ENCODE results near the gene KRTAP6-2.

Gene KRTAP6-2

GRCh38 chr21:30577766-30578165 lies 20.9 kb downstream of the KRTAP6-2 start:
- peak in 3 of 56 donors; percentile 6 to 29 (median 9) for DNase-seq

GRCh38 chr21:30567617-30568016 lies 31.1 kb downstream of the KRTAP6-2 start:
- no peak for DNase-seq

GRCh38 chr21:30563630-30564029 lies 35.1 kb downstream of the KRTAP6-2 start:
- no peak for DNase-seq

GRCh38 chr21:30563072-30563471 lies 35.6 kb downstream of the KRTAP6-2 start:
- DNase-seq = no peak

GRCh38 chr21:30561957-30562356 lies 36.7 kb downstream of the KRTAP6-2 start:
- DNase-seq = no peak

- no peak for DNase-seq
Observed at GRCh38 chr21:30561264-30561895, 37.3 kb downstream of the KRTAP6-2 start, which contains the start of gene KRTAP19-7. KRTAP19-7 (minus strand) TSS chr21:30561314; CDS start chr21:30561289, 25 bp downstream.

- DNase-seq = no peak
Observed at GRCh38 chr21:30555095-30555494, 43.6 kb downstream of the KRTAP6-2 start.

- no peak for DNase-seq
Observed at GRCh38 chr21:30552782-30553181, 45.9 kb downstream of the KRTAP6-2 start.
